IPS-15b (cell line): ENCODE measurements around the gene BCL6.

Source experiments
- H3K27me3 ChIP-seq: one replicate; pipeline ENCODE4 v1.6.1; 2013; ENCODE audit warnings: low read length; ENCODE audit not compliant: control insufficient read depth, insufficient read depth
- H3K36me3 ChIP-seq: one replicate; pipeline ENCODE4 v1.6.1; 2013; ENCODE audit warnings: low read length; ENCODE audit not compliant: control insufficient read depth, insufficient read depth
- H3K4me1 ChIP-seq: one replicate; pipeline ENCODE4 v1.6.1; 2013; ENCODE audit warnings: mild to moderate bottlenecking, low read length; ENCODE audit not compliant: control insufficient read depth, insufficient read depth
- H3K4me3 ChIP-seq: one replicate; pipeline ENCODE4 v1.5.1; 2013; ENCODE audit warnings: low read depth, low read length
- H3K9ac ChIP-seq: one replicate; pipeline ENCODE4 v1.6.1; 2013; ENCODE audit warnings: low read depth, mild to moderate bottlenecking, low read length
- H3K9me3 ChIP-seq: one replicate; pipeline ENCODE4 v1.6.1; 2013; ENCODE audit warnings: mild to moderate bottlenecking, low read length; ENCODE audit not compliant: control insufficient read depth, insufficient read depth

Gene BCL6

DNA sequence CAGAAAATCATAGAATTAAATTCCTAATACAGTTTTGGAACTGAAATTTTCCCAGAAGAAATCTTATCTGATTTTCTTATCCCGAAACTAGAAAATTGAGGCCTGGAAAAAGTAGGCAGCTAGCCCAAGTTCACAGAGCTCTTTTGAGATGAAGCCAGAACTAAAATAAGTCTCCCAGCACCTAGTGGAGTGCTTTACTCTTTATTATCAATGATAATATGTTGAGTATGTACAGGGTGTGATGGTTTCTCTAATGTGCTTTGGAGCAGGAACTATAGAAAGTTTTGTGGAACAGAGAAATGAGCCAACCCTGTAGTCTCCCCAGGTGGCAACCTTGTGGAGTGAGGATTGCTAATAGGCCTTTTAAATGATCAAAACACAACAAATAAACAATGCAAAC is 30.3 kb upstream of the BCL6 start:
- Histone ChIP-seq H3K4me3 (no peak overlapping the region), H3K4me1 (peaks cover 8% of the 10 kb centered on the region), H3K9ac (no peak overlapping the region), H3K27me3 (no peaks in the 10 kb centered on the region), H3K9me3 (no peaks in the 10 kb centered on the region), H3K36me3 (no peaks in the 10 kb centered on the region)

DNA sequence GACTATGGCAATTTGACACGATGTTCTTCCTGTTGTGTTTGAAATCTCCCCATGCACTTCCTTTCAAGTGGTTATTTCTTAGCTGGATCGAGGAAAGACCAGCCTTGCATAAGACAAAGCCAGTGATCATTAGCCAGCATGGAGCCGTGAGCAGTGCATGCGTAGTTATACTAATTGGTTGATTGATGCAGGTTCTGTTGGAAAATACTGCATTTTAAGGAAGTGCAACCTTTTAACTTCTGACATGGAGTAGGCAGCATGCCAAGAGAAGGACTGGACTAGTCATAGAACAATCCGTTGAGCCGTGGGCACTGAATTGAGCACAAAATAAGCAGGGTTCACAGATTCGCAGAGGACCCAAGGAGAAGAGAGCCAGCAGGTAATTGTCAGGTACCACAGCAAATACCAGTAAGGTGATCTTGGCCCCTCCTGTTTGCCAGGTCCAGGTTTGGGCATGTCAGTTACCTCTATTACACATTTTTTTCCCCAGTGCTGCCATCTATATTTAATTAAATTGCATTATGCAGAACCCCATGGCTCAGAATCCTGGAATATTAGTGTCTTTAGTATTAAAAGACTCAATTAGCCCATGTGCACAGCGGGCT is 29.0 kb upstream of the BCL6 start:
- H3K27me3 ChIP-seq, result no peaks in the 10 kb centered on the region
- H3K4me1 ChIP-seq, result peaks cover 8% of the 10 kb centered on the region
- H3K4me3 ChIP-seq, result no peak overlapping the region
- no peaks in the 10 kb centered on the region for H3K36me3 ChIP-seq
- H3K9me3 ChIP-seq, result no peaks in the 10 kb centered on the region
- no peak overlapping the region for H3K9ac ChIP-seq

DNA sequence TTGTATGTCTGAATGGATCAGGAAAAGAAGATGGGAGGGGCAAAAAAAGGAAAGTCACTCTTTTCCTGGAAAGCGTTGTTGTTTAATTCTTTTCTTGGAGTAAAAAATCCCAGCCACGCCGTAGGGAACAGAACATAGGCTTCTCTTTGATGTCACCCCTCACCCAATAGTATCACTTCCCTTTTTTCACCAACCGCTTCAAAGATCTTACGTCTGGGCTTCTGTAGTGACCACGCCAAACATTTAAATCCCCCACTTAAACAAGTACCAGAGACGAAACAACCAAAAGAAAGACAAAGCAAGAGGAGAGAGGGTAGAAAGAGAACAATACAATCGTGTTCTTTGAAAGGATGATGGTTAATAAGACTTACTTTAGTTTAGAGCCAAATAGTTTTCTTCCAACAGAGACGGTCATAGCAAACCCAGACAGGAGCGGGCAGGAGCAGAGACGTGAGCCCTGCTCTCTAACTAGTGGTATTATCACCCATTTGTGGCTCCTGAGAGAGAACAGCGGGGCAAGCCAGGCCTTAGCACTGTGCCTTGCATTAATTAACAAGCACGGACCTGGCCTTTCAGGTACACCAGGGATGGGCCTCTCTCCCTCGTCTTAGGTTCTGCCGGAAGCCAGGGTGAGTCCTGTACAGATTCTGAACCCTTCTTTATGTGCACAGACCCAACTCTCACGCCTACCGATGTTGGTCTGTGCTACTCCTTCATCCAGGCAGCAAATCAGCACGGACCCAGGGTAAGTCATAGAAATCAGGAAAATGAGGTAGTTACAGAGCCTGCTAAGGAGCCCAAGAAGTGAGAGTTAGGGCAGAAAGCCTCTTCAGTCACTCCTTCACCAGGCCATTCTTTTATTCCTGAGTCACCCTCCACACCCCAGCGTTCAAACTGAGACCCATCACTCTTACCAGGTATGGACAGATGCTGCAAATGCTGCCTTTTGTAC is 28.2 kb upstream of the BCL6 start:
- Histone ChIP-seq H3K36me3 (no peaks in the 10 kb centered on the region), H3K9me3 (no peaks in the 10 kb centered on the region), H3K4me3 (no peak overlapping the region), H3K27me3 (no peaks in the 10 kb centered on the region), H3K9ac (no peak overlapping the region), H3K4me1 (peaks cover 8% of the 10 kb centered on the region)

DNA sequence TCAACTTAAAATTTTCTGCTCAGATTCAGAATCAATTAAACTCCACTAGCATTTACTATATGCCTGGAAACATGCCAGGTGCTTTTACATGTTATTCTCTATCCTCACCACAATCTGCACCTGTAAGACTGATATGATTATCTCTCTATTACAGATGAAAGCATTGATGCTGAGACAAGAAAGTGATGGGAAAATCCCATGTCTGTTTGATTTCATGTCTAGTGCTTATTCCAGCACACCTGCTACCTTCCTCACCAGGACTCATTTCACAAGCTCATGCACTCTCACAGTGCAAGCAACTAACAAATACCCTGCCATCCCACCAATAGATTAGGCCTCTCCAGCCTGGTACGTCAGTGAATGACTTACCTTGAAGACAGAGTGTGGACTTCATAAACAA is 25.0 kb upstream of the BCL6 start:
- Histone ChIP-seq H3K4me1 (peaks cover 8% of the 10 kb centered on the region), H3K9me3 (no peaks in the 10 kb centered on the region), H3K9ac (no peak overlapping the region), H3K27me3 (no peaks in the 10 kb centered on the region), H3K4me3 (no peak overlapping the region), H3K36me3 (no peaks in the 10 kb centered on the region)

DNA sequence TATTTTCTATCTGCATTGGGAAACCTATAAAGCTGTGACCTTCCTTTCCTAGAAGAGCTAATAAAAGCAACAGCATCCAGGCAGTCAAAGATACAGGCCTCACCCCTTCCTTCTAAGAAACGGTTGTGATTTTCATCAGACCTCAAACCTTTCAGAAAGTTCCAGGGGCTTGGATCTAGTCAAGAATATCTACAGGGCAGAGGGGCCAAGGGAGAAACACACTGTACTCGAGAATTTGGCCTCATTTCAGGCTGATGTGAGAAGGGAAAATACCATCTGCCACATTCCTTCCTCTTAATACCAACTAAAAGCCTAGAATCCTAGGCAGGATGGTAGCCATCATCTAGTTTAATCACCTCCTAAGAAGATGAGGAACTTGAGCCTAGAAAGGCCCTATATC is 24.5 kb upstream of the BCL6 start:
- H3K36me3 ChIP-seq, result no peaks in the 10 kb centered on the region
- H3K9me3 ChIP-seq, result no peaks in the 10 kb centered on the region
- H3K9ac ChIP-seq, result no peak overlapping the region
- peaks cover 8% of the 10 kb centered on the region for H3K4me1 ChIP-seq
- no peaks in the 10 kb centered on the region for H3K27me3 ChIP-seq
- H3K4me3 ChIP-seq, result no peak overlapping the region

DNA sequence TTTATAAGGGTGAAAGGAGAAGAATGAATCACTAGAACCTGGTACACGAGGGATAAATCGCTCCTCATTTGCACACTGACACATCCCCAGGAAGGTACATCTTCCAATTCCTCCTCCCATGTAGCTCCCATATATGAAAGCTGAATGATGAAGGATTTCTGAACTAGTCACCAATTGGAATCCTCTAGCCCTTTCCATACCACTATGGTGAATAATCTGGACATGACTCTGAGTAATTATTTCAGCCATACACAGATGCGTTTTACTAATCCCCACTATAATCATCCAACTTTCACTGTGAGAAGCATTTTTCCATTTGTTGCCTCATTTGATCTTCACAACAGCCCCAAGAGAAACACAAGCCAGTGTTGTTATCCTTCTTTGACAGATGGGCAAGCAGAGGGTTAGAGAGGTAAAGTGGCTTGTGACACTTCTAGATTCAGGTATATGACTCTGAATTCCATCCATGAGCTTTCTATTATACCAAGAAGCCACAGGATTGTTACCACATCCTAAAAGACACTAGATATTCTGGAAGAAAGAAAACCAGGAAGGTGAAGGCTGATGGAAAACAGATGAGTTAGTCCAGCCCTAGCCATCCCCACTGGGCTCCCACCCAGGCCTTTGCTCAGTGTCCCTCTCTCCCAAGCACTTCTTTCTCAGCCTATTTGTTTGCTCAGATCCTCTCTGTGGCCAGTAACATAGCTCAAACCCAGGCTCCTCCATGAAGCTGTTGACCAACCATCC is 22.2 kb upstream of the BCL6 start:
- Histone ChIP-seq H3K36me3 (no peaks in the 10 kb centered on the region), H3K4me3 (no peak overlapping the region), H3K9ac (no peak overlapping the region), H3K9me3 (no peaks in the 10 kb centered on the region), H3K4me1 (no peaks in the 10 kb centered on the region), H3K27me3 (no peaks in the 10 kb centered on the region)

DNA sequence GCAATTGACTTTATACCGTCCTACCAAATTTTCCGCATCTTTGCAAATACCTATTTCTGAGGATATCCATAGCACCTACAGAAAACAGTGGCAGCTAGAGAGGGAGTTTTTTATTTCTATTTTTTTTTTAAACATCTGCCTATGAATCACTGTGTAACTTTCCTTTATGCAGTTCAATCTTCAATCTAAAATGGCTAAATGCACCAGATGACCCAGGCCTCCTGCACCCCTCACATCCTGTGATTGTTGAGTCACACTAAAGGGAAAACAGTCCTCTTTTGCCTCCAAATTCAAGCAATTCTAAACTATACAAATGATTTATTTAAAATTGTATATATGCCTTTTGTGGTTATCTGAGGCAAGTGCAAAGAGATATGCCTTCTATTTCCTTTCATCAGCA is 20.1 kb upstream of the BCL6 start:
- H3K4me3 ChIP-seq, result no peak overlapping the region
- H3K4me1 ChIP-seq, result no peaks in the 10 kb centered on the region
- no peaks in the 10 kb centered on the region for H3K36me3 ChIP-seq
- H3K9me3 ChIP-seq, result no peaks in the 10 kb centered on the region
- H3K27me3 ChIP-seq, result no peaks in the 10 kb centered on the region
- H3K9ac ChIP-seq, result no peak overlapping the region

DNA sequence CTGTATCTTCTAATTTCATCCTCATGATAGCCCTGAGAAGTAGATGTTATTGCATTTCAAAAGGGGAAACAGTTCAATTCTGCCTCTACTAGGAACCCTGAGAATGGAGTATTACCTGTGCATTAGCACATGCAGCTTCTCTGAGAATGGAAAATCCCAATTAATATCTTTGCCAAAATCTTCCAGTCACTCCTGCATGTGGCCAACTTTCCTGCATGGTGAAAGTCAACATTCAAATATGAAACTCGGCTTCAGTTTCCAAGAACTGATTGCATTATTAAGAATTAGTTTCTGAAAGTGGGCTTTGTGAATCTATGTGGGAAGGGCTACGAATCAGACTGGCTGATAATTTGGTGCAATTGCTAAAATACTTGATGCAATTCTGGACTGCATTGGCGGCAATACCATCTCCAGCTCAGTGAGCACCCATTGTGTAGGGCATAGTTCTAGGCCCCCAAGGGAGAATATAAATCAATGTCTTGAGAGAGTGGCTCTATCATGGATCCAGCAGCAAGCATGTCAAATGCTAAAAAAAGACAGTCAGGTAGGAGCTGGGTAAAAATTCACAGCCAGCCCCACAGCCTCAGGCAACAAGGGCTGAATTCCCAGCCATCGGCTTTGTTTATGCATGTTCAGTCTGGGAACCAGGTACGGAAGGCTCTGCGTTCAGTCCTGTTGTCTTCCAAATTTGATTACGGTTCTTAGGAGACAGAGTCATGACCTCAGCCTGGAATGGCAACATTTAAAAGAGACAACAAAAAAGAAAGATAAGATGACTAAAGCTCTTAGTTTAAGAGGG is 18.8 kb upstream of the BCL6 start:
- Histone ChIP-seq H3K4me3 (no peak overlapping the region), H3K36me3 (no peaks in the 10 kb centered on the region), H3K4me1 (no peaks in the 10 kb centered on the region), H3K27me3 (no peaks in the 10 kb centered on the region), H3K9ac (no peak overlapping the region), H3K9me3 (no peaks in the 10 kb centered on the region)

DNA sequence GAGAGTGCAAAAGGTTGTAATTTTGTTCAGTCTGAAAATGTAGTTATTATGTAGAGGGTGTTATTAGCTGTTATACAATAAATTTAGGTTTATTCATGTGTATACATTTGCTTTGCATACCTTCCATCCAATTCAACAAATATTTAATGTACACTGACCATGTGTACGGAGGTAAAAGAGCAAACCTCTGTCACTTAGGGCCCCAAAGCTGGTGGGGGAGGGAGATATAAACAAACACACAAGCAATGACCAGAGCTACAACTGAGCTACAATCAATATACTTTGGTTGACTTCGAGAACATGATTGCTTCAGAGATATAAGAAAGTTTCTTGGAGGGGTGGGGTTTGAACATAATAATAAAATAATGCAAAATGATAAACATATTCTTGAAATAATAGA is 17.5 kb upstream of the BCL6 start:
- Histone ChIP-seq H3K36me3 (no peaks in the 10 kb centered on the region), H3K4me3 (no peak overlapping the region), H3K9me3 (no peaks in the 10 kb centered on the region), H3K27me3 (no peaks in the 10 kb centered on the region), H3K9ac (no peak overlapping the region), H3K4me1 (no peaks in the 10 kb centered on the region)

DNA sequence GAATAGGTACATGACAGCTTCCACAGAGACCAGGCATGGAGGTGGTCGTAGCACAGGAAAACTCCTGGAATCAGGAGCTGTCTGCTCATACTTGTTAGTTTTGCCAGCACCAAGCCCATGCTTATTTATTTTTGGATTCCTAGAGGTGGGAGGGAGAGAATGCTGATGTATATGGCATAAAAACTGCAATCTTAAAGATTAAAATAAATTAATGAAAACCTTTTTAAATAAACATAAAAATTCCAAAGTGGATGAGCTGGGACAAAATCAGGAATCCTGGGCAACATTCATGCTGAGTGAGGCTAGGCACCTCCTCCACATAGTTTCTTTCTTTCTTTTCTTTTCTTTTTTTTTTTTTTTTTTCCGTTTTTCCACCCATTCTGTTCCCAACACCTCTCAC is 14.3 kb upstream of the BCL6 start:
- H3K27me3 ChIP-seq, result no peaks in the 10 kb centered on the region
- no peaks in the 10 kb centered on the region for H3K4me1 ChIP-seq
- no peaks in the 10 kb centered on the region for H3K36me3 ChIP-seq
- no peaks in the 10 kb centered on the region for H3K9me3 ChIP-seq
- H3K4me3 ChIP-seq, result no peak overlapping the region
- no peak overlapping the region for H3K9ac ChIP-seq

DNA sequence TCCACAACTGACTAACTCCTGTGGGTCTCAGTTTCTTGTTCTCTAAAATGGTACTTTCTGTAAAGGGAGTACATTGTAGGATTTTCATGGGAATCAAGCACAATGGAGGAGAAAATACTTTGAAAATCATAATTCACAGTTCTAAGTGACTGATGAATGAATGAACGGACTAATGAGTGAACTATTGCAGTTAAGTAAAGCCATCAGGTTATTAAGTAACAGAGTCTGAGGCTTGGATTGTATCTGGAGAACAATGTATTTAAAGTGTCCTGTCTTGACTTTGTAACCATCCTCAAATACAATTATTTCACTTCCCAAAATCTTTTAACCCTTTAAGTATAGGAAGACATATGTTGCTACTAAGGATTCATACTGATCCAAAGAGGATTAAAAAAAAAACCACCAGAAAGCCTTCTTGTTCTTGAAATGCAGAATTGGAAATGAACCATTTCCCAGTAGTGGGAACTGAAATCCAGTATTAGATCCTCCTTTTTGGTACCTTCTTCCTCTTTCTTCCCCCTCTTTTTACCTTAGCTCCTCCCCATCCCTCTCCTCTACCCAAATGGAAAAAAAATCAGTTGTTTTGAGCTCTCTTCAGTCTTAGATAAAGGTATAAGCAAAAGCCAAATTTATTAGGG is 13.2 kb upstream of the BCL6 start:
- Histone ChIP-seq H3K4me1 (no peaks in the 10 kb centered on the region), H3K9me3 (no peaks in the 10 kb centered on the region), H3K36me3 (no peaks in the 10 kb centered on the region), H3K4me3 (no peak overlapping the region), H3K27me3 (no peaks in the 10 kb centered on the region), H3K9ac (no peak overlapping the region)
